ENCODE measurements around the gene ALG6. TPM values are rescaled to one million over a fixed set of nuclear protein-coding genes. Genes with fewer than 3 reads are reported as not detected.
"Not testable (repeated sequence)": the region's sequence is repeated elsewhere in the genome, so short reads cannot be mapped to it uniquely, and the experiment has no call there.

Gene ALG6
- total and polyA plus RNA-seq, 7 donors, result 3.3 to 6.9 (median 4.2) TPM

GRCh38 chr1:63461661-63462230, 94.3 kb downstream of the ALG6 start:
- Histone ChIP-seq H3K27ac (no peak overlapping the region), H3K4me3 (no peak overlapping the region), H3K27me3 (ENCODE audit: insufficient read depth in 3 of 3, low read length in 2 of 3) (no peaks in the 10 kb centered on the region), H3K9me3 (peaks cover 13% of the 10 kb centered on the region), H3K4me1 (no peaks in the 10 kb centered on the region), H3K36me3 (ENCODE audit: insufficient read depth in 1 of 2, low read depth in 1 of 2) (no peaks in the 10 kb centered on the region)
- no peak for TF ChIP-seq CTCF (IDR thresholded peaks at IDR 0.05)
- ATAC-seq (no peak), DNase-seq (no peak)
- intact Hi-C loops (cut with DNase I), result no loop called here
- 97 to 100% (median 100%) methylated on average over 1 of the region's 1 CpG for WGBS, 3 donors

- WGBS, 3 donors, result 83 to 91% (median 88%) methylated on average over 3 of the region's 3 CpGs
- Histone ChIP-seq H3K4me3 (no peak overlapping the region), H3K27me3 (ENCODE audit: insufficient read depth in 3 of 3, low read length in 2 of 3) (no peaks in the 10 kb centered on the region), H3K27ac (no peak overlapping the region), H3K4me1 (no peaks in the 10 kb centered on the region), H3K9me3 (peaks cover 13% of the 10 kb centered on the region), H3K36me3 (ENCODE audit: insufficient read depth in 1 of 2, low read depth in 1 of 2) (no peaks in the 10 kb centered on the region)
- DNase-seq, result no peak
- intact Hi-C loops (cut with DNase I), result no loop called here
- ATAC-seq, result no peak
- no peak for TF ChIP-seq CTCF (IDR thresholded peaks at IDR 0.05)
Measured at GRCh38 chr1:63463248-63463647, 95.8 kb downstream of the ALG6 start.

GRCh38 chr1:63466181-63466580, 98.8 kb downstream of the ALG6 start:
- DNase-seq (no peak), ATAC-seq (no peak)
- no peak overlapping the region for H3K4me3 ChIP-seq
- no peaks in the 10 kb centered on the region for H3K27me3 ChIP-seq (ENCODE audit: insufficient read depth in 3 of 3, low read length in 2 of 3)
- intact Hi-C loops (cut with DNase I), result no loop called here
- H3K4me1 ChIP-seq, result no peaks in the 10 kb centered on the region
- no peak overlapping the region for H3K27ac ChIP-seq
- H3K9me3 ChIP-seq, result peaks cover 13% of the 10 kb centered on the region
- 90 to 91% (median 91%) methylated on average over 7 of the region's 7 CpGs for WGBS, 3 donors
- no peaks in the 10 kb centered on the region for H3K36me3 ChIP-seq (ENCODE audit: insufficient read depth in 1 of 2, low read depth in 1 of 2)
- no peak for TF ChIP-seq CTCF (IDR thresholded peaks at IDR 0.05)

GRCh38 chr1:63466759-63467158, 99.3 kb downstream of the ALG6 start:
- H3K27ac ChIP-seq, result no peak overlapping the region
- WGBS, 3 donors, result 91 to 93% (median 92%) methylated on average over 3 of the region's 3 CpGs
- no peak overlapping the region for H3K4me3 ChIP-seq
- intact Hi-C loops (cut with DNase I), result no loop called here
- no peak for TF ChIP-seq CTCF (IDR thresholded peaks at IDR 0.05)
- DNase-seq (no peak), ATAC-seq (no peak)
- H3K27me3 ChIP-seq (ENCODE audit: insufficient read depth in 3 of 3, low read length in 2 of 3), result no peaks in the 10 kb centered on the region
- no peaks in the 10 kb centered on the region for H3K36me3 ChIP-seq (ENCODE audit: insufficient read depth in 1 of 2, low read depth in 1 of 2)
- H3K4me1 ChIP-seq, result no peaks in the 10 kb centered on the region
- peaks cover 9% of the 10 kb centered on the region for H3K9me3 ChIP-seq

- WGBS, 3 donors, result 98 to 100% (median 98%) methylated on average over 5 of the region's 5 CpGs
- H3K4me3 ChIP-seq; H3K9me3 ChIP-seq; H3K36me3 ChIP-seq (ENCODE audit: insufficient read depth in 1 of 2, low read depth in 1 of 2); ATAC-seq; H3K27me3 ChIP-seq (ENCODE audit: insufficient read depth in 3 of 3, low read length in 2 of 3); H3K27ac ChIP-seq; intact Hi-C loops (cut with DNase I); H3K4me1 ChIP-seq; DNase-seq: not testable (repeated sequence)
Measured at GRCh38 chr1:63468683-63469082, 101.3 kb downstream of the ALG6 start.

All from psoas muscle (tissue), 8 donors.